Activated CD4-positive, CD25-positive, alpha-beta regulatory T cell (primary cell): ENCODE data around the gene SHANK2.

Experiments
- DNase-seq, 4 experiments: peaks; one replicate each; lab custom pipeline; 2025; lab: John Stamatoyannopoulos, UW

Gene SHANK2

DNA sequence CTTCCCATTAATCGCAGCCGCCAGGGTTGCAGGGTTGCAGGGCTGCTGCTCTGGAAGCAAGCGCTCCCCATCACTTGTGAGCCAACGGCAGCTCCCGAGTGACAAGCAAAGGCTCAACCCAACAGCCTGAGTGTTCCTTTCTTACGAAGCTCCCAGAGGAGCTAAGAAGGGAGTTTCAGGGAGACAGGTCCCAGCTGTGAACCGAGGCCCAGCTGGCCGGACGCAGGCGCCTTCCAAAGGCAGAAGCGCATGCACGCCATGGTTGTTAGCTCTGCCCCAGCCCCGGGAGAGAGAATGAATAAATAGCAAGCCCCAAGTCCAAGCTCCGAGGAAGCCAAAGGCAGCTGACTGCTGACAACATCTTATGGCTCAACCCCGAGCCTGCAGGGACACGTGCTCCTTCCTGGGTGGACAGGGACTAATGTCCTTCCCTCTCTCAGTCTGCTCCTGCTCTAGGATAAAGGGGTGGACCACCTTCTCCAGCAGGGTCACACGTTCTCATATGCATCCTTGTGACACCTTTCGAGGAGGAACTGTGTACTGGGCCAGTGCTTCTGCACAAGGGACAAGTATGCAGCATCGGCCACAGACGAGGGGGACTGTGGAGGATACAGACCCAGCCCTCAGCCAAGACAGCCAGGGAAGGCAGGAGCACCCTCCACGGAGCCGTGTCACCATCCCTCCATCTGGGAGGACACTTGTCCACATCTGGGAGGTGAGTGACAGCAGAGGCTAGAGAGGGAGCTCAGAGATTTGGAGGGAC lies 29.9 kb downstream of the SHANK2 start:
- no peak for DNase-seq

DNA sequence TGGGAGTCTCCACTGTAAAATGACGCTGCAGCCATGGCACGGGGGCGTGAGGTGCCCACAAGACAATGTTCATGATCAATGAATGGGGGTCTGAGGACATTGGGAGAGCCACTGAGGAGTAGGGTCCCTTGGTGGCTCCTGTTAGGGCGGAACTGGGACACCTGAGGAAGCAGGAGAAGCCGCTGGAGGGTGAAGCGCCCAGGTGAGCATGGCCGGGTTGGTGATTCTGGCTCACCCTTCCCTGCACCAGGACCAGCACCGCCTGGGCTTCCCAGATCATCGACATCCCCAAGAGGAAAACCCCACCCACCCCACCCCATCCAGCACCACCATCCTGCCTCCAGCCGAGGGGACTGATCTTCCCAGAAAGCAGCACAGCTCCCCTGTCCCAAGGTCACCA lies 30.6 kb downstream of the SHANK2 start:
- no peak for DNase-seq

DNA sequence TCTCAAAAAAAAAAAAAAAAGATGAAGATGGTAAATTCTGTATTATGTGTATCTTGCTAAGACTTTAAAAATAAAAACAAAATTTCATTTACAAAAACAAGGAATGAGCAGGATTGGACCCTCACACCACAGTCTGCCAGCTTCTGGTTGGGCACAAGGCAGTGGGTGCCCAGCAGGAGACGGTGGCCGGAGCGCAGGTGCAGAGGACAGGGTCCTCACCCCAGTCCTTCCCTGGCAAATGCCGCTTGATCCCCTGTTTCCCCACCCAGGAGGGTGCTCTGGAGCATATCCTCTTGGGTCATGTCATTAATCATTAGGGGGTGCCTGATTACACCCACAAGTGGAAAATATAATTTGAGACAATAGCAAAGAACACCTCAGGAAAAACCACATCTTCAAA lies 31.2 kb downstream of the SHANK2 start:
- no peak for DNase-seq

DNA sequence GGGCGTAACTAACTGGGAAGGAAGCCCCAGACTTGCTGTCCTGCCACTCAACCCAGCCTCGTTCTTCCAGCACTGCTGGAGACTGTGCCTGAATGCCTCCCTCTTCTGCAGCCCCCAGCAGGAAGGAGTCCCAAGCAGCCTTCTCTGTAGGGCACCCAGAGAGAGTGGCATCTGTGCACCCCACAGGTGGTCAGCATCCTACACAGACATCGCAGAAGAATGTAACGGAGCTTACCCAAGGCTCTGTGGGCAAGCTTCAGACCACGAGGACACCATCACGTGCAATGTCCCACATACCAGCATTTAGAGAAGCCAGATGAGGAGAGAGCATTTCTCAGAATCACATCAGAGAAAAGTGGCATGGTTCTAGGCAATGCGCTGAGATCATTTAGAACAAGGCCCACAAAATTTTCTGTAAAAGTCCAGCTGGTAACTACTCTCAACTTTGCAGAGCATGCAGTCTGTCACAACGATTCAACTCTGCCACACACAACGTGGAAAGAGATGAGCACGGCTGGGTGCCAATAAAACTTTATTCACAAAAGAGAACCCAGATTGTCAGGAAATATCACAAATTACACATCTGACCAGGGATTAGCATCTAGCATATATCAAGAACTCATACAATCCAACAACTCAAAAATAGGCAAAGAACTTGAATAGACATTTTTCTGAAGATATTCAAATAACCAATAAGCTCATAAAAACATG lies 33.4 kb downstream of the SHANK2 start:
- DNase-seq, result no peak

DNA sequence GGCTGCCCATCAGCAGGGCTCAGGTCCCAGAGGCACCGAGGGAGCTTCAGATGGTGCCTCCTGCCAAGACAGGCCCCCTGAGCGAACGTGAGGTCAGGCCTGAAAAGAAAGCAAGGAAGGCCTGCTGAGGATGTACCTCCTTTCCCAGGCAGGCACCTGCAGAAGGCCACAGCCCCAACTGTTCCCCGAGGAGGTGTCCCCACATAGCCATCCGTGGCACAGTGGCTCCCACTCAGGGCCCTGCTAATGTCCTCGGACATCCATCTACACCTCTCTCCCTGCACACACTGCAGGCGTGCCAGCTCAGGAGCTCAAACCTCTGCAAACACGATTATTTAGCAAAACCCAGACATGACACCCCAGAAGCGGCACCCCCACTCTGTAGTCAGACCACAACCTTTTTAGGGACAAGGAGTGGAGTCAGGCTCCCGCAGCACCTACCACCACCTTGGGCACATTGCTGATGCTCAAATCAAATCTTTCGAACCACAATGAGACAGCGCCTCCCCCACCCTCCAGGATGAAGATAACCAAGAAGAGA lies 36.9 kb downstream of the SHANK2 start:
- no peak for DNase-seq

DNA sequence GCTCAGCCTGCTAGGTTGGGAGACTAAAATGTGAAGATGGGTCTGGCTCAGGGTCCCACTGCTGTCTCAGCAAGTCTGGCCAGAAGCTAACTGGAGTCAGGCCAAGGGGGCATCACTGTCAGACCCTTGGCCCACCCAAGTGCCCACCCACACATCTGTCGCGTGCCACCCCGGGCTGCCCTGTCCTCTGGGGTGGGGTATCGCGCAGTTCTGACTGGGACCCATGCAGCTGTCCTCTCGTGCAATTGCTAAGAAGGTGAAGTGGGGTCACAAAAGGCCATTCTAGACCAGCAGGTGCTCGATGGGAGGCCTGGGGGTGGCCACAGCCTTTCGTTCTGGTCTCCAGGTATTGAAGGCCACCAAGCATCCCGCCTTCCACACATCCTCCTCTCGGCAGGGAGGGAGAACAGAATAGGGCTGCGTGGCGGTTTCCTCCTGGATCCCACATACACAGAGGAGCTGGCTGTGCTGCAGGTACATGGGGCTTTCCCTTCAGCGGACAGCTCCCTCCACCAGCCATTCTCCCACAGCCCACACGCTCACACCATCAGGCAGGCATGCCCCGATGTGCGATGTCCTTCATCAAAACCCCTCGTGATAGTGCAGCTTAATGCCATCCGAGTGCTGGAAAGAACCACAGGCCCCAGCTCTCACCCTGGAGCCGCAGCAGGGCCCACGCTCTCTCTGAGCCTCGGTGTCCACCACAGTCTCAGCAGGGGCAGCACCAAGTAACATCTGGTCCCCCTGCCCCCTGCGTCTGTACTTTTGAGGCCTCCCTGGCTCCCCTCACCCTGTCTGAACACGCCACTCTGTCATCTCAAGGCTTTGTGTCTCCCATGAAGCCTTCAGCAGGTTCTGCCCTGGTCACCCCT lies 37.6 kb downstream of the SHANK2 start:
- no peak for DNase-seq

DNA sequence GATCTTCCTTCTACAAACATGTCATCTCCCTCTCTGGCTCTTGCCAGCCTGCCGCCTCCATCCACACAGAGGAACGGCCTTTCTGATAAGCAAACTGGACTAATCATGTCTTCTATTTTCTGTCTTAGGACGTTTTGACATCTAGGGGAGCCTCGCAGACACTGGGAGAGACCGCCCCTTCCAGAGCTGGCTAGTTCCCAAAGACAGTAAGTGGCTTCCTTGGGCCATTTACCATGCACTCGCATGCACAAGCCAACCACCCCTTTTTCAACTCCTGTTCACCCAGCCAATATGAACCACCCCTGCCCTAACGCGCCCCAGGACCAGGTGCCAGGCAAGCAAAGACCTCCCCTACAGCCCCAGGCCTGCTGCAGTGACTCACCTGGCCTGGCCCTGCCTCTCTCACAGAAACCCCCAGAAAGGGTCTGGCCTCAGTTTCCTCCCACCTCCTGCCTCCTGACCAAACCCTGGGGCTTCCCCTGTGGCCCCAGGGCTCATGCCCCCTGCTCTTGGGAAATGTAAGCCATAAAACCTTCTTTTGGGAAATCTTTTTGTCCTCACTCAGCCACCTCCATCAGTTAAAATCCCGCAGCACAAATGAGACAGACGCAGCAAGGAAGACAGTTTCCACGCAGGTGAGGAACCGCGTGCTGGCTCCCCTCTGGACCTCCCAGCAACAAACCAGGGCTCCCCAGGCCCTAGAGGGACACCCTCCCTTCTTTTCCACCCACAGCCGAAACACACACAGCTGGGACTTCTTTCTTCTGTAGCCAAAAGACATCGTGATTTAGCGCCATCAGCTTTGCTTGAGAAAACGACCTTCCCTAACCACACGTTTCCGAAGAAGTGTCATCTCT lies 38.5 kb downstream of the SHANK2 start:
- DNase-seq, result no peak

DNA sequence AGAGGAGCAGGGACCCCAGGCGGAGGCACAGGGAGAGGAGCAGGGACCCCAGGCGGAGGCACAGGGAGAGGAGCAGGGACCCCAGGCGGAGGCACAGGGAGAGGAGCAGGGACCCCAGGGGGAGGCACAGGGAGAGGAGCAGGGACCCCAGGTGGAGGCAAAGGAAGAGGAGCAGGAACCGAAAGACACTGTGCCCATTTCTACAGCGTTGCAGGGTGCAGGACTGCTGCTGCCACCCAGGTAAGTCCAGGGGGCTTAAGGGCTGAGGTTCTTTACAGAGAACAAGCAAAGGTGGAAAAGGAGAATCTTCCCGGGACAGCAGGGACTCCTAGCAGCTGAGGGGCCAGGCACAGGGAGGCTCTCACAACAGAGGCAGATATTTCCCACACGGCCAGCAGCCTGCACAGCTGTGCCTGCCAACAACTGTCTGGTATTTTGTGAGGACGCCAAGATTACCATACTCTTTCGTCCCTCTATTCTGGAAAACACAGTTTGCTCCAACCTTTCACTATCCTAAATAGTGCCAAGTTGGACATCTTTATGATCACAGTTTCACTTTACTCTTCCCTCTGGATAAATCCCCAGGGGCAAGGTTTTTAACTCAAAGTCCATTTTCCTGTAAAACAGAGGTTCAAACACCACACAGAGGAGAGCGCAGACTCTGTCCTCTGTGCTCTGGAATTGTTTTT lies 39.4 kb downstream of the SHANK2 start:
- no peak for DNase-seq

DNA sequence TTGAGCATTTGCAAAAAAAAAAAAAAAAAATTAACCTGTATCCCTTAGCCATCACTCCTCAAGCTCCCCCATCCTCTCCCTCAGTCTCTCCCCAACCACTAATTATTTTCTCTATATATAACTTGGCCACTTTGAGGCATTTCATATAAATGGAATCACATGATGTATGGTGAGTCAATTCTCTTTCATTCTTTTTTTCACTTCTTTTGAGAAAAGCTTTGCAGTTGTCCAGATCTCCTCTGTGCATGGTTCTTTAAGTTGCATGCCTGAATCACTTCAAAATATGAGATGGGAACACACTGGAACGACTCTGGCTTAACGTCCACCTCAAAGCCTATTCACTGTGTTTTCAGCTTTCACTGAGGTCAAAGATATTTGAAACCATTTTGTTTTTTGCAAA lies 40.7 kb downstream of the SHANK2 start:
- no peak for DNase-seq

DNA sequence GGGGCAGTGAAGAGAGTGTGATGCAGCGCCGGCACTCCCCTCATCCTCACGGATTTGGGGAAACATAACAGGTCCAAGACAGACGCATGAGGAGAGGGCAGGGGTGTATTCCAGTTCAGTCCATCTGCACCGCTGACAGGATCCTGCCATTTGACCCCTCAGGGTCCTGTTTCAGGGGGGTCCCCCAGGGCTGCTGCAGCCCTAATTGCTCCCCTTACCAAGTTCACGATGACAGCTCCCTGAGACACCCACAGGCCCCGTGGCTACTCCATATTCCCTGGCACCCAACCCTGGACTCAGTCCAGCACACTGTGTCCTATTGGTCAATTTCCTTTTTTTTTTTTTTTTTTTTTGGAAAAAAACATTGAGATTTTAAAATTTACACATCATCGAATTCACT lies 41.5 kb downstream of the SHANK2 start:
- no peak for DNase-seq

DNA sequence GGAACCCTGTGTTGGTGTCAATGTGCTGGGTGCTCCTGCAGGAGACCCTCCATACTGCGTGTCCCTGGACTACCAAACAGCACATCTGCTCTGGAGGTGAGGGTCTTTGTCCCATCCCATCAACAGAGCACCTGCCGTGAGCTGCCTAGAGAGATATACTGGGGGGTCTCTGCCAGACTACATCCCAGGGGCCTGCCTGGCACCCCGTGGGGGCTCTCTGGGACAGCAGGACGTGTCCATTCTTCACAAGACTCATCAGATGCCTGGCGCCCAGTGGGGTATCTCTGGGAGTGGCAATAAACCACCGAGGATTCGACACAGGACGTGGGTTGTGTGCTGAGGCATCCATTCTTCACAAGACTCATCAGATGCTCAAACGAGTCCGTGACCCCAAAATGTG lies 42.7 kb downstream of the SHANK2 start:
- no peak for DNase-seq

DNA sequence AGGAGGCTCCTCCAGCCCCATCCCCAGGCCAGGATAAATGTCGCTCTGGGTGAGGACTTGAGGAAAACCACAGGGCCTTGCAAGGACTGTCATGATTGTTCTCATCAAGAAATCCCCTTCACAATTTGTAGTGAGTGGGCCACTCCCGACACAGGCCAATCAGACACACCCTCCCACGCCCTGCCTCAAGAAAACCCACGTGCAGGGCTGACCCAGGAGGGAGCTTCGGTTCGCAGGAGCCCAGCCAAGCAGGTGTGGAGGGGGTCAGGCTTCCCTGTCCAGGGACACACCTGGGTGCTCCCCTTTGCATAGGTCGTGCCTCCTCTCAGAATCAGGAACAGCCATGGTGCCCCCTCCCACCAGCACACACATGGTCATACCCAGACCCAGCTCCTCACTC lies 43.2 kb downstream of the SHANK2 start:
- no peak for DNase-seq

DNA sequence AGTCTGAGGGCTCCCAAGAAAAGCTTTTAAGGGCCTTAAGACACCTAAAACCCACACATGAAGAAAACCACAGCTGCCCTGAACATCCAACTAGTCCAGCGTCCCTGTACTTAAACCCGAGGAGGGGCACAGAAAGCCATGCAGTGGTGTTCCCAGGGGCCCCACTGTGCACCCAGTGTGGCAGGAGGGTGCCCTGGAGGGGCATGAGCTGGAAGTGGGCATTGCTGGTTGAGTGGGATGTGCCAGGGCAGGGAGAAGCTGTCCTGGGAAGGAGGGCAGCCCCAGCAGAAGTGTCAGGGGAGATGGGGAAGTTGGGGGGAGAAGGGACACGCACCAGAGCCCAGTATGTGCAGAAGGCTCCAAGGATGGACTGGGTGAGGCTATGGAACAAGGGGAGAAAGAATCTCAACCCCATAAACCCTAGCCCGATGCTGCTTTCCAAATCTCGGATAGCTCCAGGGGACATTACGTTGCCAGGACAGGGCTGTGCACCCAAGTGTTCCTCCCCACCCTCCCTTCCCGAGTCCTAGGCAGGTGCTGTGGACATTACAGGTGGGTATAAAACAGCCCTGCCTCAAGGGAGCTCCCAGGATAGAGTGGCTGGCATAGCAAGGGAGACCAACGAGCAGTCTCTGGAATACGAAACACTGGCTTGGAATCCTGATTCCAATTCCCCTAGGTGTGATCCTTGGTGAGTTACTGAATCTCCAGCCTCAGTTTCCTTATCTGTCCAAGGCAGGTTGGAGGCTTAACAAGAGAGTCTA lies 44.2 kb downstream of the SHANK2 start:
- no peak for DNase-seq

DNA sequence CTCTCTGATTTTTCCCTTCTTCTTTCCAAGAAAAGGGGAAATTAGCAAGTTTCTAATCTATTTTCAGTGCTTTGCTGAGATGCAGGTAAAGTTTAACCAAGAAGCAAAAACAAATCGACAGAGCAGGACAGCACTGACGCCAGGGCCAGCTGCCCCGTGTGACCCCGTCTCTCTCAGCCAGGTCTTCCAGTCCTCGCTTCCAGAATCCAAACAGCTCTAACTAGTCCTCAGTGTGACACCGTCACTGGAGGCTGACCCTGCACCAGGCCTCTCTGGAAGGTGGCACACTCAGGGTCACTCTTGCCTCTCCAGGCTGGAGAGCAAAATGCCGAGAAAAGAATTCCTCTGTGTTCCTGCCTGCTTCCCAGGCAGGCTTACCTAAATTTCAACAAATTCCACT lies 44.8 kb downstream of the SHANK2 start:
- DNase-seq, result no peak

DNA sequence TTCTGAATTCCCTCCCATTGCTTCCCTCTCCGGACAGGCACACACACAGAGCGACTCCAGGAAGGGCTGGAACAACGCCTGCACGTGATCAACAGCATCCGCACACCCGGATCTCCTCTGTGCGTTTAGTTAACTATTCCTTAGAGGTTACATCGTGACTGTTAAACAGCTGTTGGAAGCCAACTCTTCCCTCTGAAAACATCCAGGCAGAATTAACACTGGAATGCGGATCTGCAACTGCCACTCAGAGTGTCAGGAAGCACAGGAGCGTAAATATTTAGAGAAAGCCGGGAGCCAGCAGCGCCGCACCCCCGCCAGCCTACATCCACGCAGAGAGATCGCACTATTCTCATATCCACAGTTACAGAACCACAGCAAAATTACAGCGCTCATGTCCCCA lies 46.2 kb downstream of the SHANK2 start:
- DNase-seq, result no peak

DNA sequence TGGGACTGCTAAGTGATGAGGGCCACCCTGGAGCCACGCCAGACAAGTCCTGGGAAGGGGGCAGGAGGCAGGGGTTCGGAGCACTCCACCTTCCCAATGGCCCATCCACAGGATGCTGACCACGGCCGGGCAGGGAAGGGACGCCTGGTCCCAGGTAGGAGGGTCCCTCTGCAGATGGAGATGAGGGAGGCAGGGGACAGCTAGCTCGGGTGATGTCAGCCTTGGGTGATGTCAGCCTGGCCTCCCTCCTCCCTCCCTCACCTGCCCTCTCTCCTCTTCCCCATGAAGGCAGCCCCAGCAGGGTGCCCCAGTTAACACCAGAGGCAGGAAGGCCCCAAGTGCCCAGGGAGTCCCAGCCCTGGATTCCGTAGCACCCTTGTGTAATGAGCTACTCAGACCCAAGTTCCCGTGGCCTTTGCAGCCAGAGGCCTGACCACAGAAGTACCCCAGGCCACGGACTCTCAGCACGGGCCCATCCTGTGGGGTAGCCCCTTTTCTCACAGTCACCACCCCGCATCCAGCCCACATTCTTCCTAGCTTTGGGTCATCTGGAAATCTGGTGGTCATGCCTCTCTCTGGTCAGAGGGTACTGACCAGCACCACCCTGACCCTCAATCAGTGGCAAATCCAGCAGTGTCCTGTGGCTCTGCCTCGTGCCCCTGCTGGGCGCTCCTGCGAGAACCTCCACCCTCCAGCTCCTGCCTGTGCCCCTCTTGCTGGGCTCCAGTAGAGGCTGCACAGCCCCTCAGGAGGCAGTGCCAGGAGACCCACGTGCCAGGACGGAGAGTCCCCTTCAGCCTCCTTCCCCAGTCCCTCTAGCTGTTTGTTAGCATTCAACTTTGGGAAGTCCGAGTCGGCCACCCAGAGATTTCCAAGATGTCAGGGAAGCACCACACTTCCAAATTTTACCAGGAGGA lies 47.4 kb downstream of the SHANK2 start:
- no peak for DNase-seq

DNA sequence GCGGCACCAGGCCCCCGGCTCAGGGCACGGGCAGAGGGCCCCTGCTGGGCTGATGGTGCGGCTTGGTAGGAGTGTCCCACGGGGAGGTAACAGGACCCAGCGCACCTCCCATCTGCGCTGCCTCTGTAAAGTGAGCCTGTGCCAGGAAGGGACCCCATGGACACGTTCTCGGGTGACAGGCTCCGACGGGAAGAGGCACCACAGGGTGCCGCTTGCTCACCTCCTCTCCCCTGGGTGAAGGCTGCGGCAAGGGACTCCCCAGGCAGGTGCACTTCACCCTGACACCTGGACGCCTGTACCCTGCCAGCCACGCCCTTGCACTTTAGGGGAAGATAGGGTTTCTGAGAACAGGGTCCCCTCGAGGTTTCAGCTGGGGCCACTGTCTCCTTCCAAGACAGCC lies 48.1 kb downstream of the SHANK2 start:
- no peak for DNase-seq

DNA sequence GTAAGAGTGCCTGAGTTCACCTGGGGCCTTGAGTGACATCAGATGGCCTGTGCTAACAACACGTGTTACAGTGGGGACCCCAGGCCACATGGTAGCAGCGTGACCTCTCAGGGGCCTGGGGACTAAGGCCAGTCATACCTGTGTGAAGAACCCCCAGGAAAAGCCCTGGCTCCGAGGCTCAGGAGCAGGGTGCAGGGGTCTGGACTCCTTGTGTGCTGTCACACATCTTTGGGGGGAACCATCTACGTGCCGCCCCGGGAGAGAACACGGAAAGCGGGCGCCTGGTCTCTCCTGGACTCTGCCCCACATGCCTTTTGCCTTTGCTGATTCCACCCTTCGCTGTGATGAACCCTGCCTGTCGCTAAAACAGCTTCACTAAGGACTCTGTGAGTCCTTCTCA lies 48.7 kb downstream of the SHANK2 start:
- no peak for DNase-seq

DNA sequence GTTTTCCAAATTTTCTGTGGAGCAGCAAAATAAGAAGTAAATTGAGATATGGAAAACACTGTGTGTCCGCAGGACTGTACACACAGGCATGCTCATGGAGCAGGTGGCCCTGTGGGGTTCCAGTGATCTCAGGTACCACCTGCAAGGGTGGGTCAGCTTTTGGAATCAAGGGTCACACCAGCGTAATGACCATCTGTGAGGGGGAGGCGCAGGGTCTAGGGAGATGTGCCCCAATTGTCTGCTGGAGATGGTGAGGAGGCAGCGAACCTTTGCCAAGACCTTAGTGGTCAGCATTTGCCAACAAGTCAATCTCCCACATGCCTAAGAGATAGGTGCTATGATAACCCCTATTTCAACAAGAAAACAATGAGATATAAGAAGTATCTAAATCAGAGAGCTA lies 49.4 kb downstream of the SHANK2 start:
- no peak for DNase-seq
